ENCODE measurements around the gene CD44. TPM values are rescaled to one million over a fixed set of nuclear protein-coding genes. Genes with fewer than 3 reads are reported as not detected.

CD44 gene
- total and polyA plus RNA-seq, 10 of the 15 experiments (the other 5 are each of a cell fraction or from before 2014, with no cell fraction given), result 57.1 to 293 (median 120) TPM

DNA sequence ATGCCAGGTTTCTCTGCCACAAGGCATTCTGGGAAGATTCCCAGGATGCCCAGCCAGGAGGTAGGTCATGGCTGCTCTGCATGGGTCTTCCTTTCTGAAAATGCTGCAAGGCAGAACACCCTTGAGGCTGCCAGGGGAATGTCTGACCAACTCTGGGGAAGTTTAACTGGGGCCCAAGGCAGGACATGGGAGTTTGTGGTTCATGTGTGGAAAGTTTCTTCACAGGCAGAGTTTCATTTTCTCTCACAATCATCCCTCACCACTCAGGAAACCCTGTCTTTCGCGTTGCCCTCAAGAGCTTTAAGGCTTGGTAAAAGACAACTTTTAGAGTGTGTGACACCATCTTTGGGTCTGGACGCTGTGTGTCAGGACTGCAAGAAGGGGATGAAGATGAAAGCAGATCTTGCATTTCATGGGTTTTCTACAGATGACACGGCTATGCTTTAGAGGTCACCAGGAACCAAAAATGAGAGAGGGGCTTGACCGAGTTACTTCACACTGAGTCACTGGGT, 133.5 kb downstream of the CD44 start (continued):
- TF ChIP-seq NR2F1 (conservative IDR thresholded peaks at IDR 0.05), result peak; percentile 46; the same call in 1 of the 2 replicates
- TF ChIP-seq CEBPB (IDR thresholded peaks at IDR 0.05; ENCODE audit: borderline replicate concordance in 1 of 2, low read depth in 2 of 2, low read length in 2 of 2), result no peak
- TF ChIP-seq CHD1 (IDR thresholded peaks at IDR 0.05; ENCODE audit: low read depth, low read length), result no peak
- TF ChIP-seq ZZZ3 (IDR thresholded peaks at IDR 0.05; ENCODE audit: control insufficient read depth, insufficient read length, low read depth), result no peak
- peak; percentile 60; the same call in 1 of the 2 replicates for TF ChIP-seq TCF7 (IDR thresholded peaks at IDR 0.05; ENCODE audit: borderline replicate concordance)
- TF ChIP-seq IRF4 (IDR thresholded peaks at IDR 0.05; ENCODE audit: low read depth, low read length), result peak; percentile 82
- TF ChIP-seq SREBF2 (IDR thresholded peaks at IDR 0.05; ENCODE audit: low read length), result no peak
- TF ChIP-seq BCL11A (IDR thresholded peaks at IDR 0.05; ENCODE audit: low read depth, low read length), result peak; percentile 78
- TF ChIP-seq NFIC (IDR thresholded peaks at IDR 0.05; ENCODE audit: low read depth, low read length), result peak; percentile 95
- TF ChIP-seq, protein P1, sequence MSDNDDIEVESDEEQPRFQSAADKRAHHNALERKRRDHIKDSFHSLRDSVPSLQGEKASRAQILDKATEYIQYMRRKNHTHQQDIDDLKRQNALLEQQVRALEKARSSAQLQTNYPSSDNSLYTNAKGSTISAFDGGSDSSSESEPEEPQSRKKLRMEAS (IDR thresholded peaks at IDR 0.05; ENCODE audit: low read depth, low read length), result no peak
- peak; percentile 81 for TF ChIP-seq TCF12 (IDR thresholded peaks at IDR 0.05; ENCODE audit: low read depth, low read length)
- no peak for TF ChIP-seq ASH2L (IDR thresholded peaks at IDR 0.05; ENCODE audit: borderline replicate concordance, low read depth)
- TF ChIP-seq, protein P2, sequence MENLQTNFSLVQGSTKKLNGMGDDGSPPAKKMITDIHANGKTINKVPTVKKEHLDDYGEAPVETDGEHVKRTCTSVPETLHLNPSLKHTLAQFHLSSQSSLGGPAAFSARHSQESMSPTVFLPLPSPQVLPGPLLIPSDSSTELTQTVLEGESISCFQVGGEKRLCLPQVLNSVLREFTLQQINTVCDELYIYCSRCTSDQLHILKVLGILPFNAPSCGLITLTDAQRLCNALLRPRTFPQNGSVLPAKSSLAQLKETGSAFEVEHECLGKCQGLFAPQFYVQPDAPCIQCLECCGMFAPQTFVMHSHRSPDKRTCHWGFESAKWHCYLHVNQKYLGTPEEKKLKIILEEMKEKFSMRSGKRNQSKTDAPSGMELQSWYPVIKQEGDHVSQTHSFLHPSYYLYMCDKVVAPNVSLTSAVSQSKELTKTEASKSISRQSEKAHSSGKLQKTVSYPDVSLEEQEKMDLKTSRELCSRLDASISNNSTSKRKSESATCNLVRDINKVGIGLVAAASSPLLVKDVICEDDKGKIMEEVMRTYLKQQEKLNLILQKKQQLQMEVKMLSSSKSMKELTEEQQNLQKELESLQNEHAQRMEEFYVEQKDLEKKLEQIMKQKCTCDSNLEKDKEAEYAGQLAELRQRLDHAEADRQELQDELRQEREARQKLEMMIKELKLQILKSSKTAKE (IDR thresholded peaks at IDR 0.05; ENCODE audit: low read depth, poor library complexity, severe bottlenecking), result peak; percentile 87
- no peak for TF ChIP-seq SREBF1 (IDR thresholded peaks at IDR 0.05; ENCODE audit: low read length)
- TF ChIP-seq GATAD2B (conservative IDR thresholded peaks at IDR 0.05; ENCODE audit: low read depth), result peak; percentile 99
- TF ChIP-seq FOXM1 (IDR thresholded peaks at IDR 0.05; ENCODE audit: low read depth, low read length), result peak; percentile 83; the same call in 1 of the 2 replicates
- TF ChIP-seq, protein P3, sequence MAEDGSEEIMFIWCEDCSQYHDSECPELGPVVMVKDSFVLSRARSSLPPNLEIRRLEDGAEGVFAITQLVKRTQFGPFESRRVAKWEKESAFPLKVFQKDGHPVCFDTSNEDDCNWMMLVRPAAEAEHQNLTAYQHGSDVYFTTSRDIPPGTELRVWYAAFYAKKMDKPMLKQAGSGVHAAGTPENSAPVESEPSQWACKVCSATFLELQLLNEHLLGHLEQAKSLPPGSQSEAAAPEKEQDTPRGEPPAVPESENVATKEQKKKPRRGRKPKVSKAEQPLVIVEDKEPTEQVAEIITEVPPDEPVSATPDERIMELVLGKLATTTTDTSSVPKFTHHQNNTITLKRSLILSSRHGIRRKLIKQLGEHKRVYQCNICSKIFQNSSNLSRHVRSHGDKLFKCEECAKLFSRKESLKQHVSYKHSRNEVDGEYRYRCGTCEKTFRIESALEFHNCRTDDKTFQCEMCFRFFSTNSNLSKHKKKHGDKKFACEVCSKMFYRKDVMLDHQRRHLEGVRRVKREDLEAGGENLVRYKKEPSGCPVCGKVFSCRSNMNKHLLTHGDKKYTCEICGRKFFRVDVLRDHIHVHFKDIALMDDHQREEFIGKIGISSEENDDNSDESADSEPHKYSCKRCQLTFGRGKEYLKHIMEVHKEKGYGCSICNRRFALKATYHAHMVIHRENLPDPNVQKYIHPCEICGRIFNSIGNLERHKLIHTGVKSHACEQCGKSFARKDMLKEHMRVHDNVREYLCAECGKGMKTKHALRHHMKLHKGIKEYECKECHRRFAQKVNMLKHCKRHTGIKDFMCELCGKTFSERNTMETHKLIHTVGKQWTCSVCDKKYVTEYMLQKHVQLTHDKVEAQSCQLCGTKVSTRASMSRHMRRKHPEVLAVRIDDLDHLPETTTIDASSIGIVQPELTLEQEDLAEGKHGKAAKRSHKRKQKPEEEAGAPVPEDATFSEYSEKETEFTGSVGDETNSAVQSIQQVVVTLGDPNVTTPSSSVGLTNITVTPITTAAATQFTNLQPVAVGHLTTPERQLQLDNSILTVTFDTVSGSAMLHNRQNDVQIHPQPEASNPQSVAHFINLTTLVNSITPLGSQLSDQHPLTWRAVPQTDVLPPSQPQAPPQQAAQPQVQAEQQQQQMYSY (CRISPR knock-in tag; IDR thresholded peaks at IDR 0.05), result no peak
- TF ChIP-seq POU2F2 (IDR thresholded peaks at IDR 0.05; ENCODE audit: borderline replicate concordance, low read depth, low read length), result peak; percentile 60; the same call in 1 of the 3 replicates
- TF ChIP-seq FOXK2 (IDR thresholded peaks at IDR 0.05), result no peak
- no peak for TF ChIP-seq ZNF207 (IDR thresholded peaks at IDR 0.05; ENCODE audit: borderline replicate concordance)
- TF ChIP-seq ZSCAN29 (IDR thresholded peaks at IDR 0.05), result no peak
- peak; percentile 98 for TF ChIP-seq IKZF1 (conservative IDR thresholded peaks at IDR 0.05)
- TF ChIP-seq, protein P4, sequence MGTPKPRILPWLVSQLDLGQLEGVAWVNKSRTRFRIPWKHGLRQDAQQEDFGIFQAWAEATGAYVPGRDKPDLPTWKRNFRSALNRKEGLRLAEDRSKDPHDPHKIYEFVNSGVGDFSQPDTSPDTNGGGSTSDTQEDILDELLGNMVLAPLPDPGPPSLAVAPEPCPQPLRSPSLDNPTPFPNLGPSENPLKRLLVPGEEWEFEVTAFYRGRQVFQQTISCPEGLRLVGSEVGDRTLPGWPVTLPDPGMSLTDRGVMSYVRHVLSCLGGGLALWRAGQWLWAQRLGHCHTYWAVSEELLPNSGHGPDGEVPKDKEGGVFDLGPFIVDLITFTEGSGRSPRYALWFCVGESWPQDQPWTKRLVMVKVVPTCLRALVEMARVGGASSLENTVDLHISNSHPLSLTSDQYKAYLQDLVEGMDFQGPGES (IDR thresholded peaks at IDR 0.05), result no peak
- TF ChIP-seq, protein P5, sequence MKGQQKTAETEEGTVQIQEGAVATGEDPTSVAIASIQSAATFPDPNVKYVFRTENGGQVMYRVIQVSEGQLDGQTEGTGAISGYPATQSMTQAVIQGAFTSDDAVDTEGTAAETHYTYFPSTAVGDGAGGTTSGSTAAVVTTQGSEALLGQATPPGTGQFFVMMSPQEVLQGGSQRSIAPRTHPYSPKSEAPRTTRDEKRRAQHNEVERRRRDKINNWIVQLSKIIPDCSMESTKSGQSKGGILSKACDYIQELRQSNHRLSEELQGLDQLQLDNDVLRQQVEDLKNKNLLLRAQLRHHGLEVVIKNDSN (IDR thresholded peaks at IDR 0.05; ENCODE audit: borderline replicate concordance, extremely low read length, insufficient read depth, low read depth, low read length), result no peak

Data from GM12878 (cell line).